ENCODE results near the gene GOPC. TPM values are rescaled to one million over a fixed set of nuclear protein-coding genes. Genes with fewer than 3 reads are reported as not detected.
"Not testable (repeated sequence)": the region's sequence is repeated elsewhere in the genome, so short reads cannot be mapped to it uniquely, and the experiment has no call there.

Gene GOPC
- total RNA-seq, 2 experiments from 2014 or later, result 20.1 to 29.1 TPM

- no peaks in the 10 kb centered on the region for H3K9me3 ChIP-seq (ENCODE audit: low read length)
- intact Hi-C loops (cut with micrococcal nuclease; ENCODE audit: unreplicated experiment), result no loop called here
- POLR2A ChIA-PET, result interaction anchor here (0.6 to 0.7 kb wide), 2 partner anchors 20 to 31 kb away, joined by 3 read pairs; no protein-coding TSS in a partner anchor
Observed at GRCh38 chr6:117520603-117521395, 81.5 kb downstream of the GOPC start.

GRCh38 chr6:117518870-117519269 lies 83.4 kb downstream of the GOPC start:
- H3K36me3 ChIP-seq (ENCODE audit: insufficient read depth, low read length), result no peaks in the 10 kb centered on the region
- no peaks in the 10 kb centered on the region for H3K9me2 ChIP-seq (ENCODE audit: insufficient read depth, low read length)
- ChIA-PET CTCF (ENCODE audit: unreplicated experiment) (no interaction called here), POLR2A (no interaction called here)
- H3K4me2 ChIP-seq (ENCODE audit: low read length), result no peak overlapping the region
- no TSS peak for BruUV-seq (replicated peaks)
- no peaks in the 10 kb centered on the region for H3K4me1 ChIP-seq (ENCODE audit: insufficient read depth, low read length, poor library complexity, severe bottlenecking)
- no peak overlapping the region for H2AFZ ChIP-seq (ENCODE audit: low read length)
- H3K9me3 ChIP-seq (ENCODE audit: low read length), result no peaks in the 10 kb centered on the region
- intact Hi-C loops (cut with micrococcal nuclease; ENCODE audit: unreplicated experiment), result no loop called here
- no peak for DNase-seq (ENCODE audit: low spot score)
- TF ChIP-seq CTCF (conservative IDR thresholded peaks at IDR 0.05; ENCODE audit: low read length) (no peak), EZH2phosphoT487 (IDR thresholded peaks at IDR 0.05; ENCODE audit: borderline replicate concordance, low read depth, low read length) (no peak)
- no peaks in the 10 kb centered on the region for H4K20me1 ChIP-seq (ENCODE audit: insufficient read depth, low read length)
- H3K79me2 ChIP-seq (ENCODE audit: insufficient read depth, low read depth, low read length), result no peaks in the 10 kb centered on the region
- no peak overlapping the region for H3K4me3 ChIP-seq (ENCODE audit: low read depth, low read length, poor library complexity, severe bottlenecking)
- no peak overlapping the region for H3K27ac ChIP-seq (ENCODE audit: low read depth, low read length, poor library complexity, severe bottlenecking)

More at GRCh38 chr6:117520603-117521395, 81.5 kb downstream of the GOPC start:
- no peaks in the 10 kb centered on the region for H4K20me1 ChIP-seq (ENCODE audit: insufficient read depth, low read length)
- no peaks in the 10 kb centered on the region for H3K9me2 ChIP-seq (ENCODE audit: insufficient read depth, low read length)
- no peak overlapping the region for H3K27ac ChIP-seq (ENCODE audit: low read depth, low read length, poor library complexity, severe bottlenecking)
- H3K4me3 ChIP-seq (ENCODE audit: low read depth, low read length, poor library complexity, severe bottlenecking), result no peak overlapping the region
- H3K4me2 ChIP-seq (ENCODE audit: low read length), result no peak overlapping the region
- no peak overlapping the region for H2AFZ ChIP-seq (ENCODE audit: low read length)
- H3K79me2 ChIP-seq (ENCODE audit: insufficient read depth, low read depth, low read length), result no peaks in the 10 kb centered on the region
- BruUV-seq (replicated peaks), result no TSS peak
- DNase-seq (ENCODE audit: low spot score), result no peak
- H3K4me1 ChIP-seq (ENCODE audit: insufficient read depth, low read length, poor library complexity, severe bottlenecking), result no peaks in the 10 kb centered on the region
- CTCF ChIA-PET (ENCODE audit: unreplicated experiment), result no interaction called here
- TF ChIP-seq EZH2phosphoT487 (IDR thresholded peaks at IDR 0.05; ENCODE audit: borderline replicate concordance, low read depth, low read length) (no peak), CTCF (conservative IDR thresholded peaks at IDR 0.05; ENCODE audit: low read length) (no peak)
- H3K36me3 ChIP-seq (ENCODE audit: insufficient read depth, low read length), result no peaks in the 10 kb centered on the region

- not testable (repeated sequence) for H4K20me1 ChIP-seq (ENCODE audit: insufficient read depth, low read length); H3K27ac ChIP-seq (ENCODE audit: low read depth, low read length, poor library complexity, severe bottlenecking); BruUV-seq (replicated peaks)
Observed at GRCh38 chr6:117517995-117518394, 84.3 kb downstream of the GOPC start.

More at GRCh38 chr6:117517995-117518394, 84.3 kb downstream of the GOPC start:
- H3K79me2 ChIP-seq (ENCODE audit: insufficient read depth, low read depth, low read length); intact Hi-C loops (cut with micrococcal nuclease; ENCODE audit: unreplicated experiment); H3K4me1 ChIP-seq (ENCODE audit: insufficient read depth, low read length, poor library complexity, severe bottlenecking); DNase-seq (ENCODE audit: low spot score); H3K4me2 ChIP-seq (ENCODE audit: low read length); H3K4me3 ChIP-seq (ENCODE audit: low read depth, low read length, poor library complexity, severe bottlenecking); POLR2A ChIA-PET; H3K36me3 ChIP-seq (ENCODE audit: insufficient read depth, low read length); H3K9me3 ChIP-seq (ENCODE audit: low read length); H2AFZ ChIP-seq (ENCODE audit: low read length); H3K9me2 ChIP-seq (ENCODE audit: insufficient read depth, low read length); CTCF ChIA-PET (ENCODE audit: unreplicated experiment): not testable (repeated sequence)
